GM12874 (cell line): ENCODE results near the gene CD300A.
A peak's percentile ranks its signal among the peaks of the same experiment; 100 is the strongest.

Experiments
- CTCF ChIP-seq: IDR thresholded peaks from 2 replicates; pipeline ENCODE4 v1.5.1; 2011; ENCODE audit warnings: low read depth, mild to moderate bottlenecking, control low read depth, low read length, moderate library complexity; ENCODE audit not compliant: insufficient read depth

Gene CD300A

GRCh38 chr17:74490716-74491115 lies 24.3 kb downstream of the CD300A start:
- no peak for TF ChIP-seq CTCF

GRCh38 chr17:74491626-74492025 lies 25.2 kb downstream of the CD300A start:
- TF ChIP-seq CTCF, result no peak

- peak; percentile 85 for TF ChIP-seq CTCF
Measured at GRCh38 chr17:74493331-74493833, 26.9 kb downstream of the CD300A start.

- no peak for TF ChIP-seq CTCF
Measured at GRCh38 chr17:74497471-74497870, 31.0 kb downstream of the CD300A start.

- no peak for TF ChIP-seq CTCF
Measured at GRCh38 chr17:74499992-74500391, 33.6 kb downstream of the CD300A start.

- no peak for TF ChIP-seq CTCF
Measured at GRCh38 chr17:74502861-74503260, 36.4 kb downstream of the CD300A start.

GRCh38 chr17:74508156-74508555 lies 41.7 kb downstream of the CD300A start:
- no peak for TF ChIP-seq CTCF
